ENCODE measurements around the gene OCRL. TPM values are rescaled to one million over a fixed set of nuclear protein-coding genes. Genes with fewer than 3 reads are reported as not detected.

The OCRL gene
- total RNA-seq, 1 experiment from 2014 or later: 18.4 TPM

DNA sequence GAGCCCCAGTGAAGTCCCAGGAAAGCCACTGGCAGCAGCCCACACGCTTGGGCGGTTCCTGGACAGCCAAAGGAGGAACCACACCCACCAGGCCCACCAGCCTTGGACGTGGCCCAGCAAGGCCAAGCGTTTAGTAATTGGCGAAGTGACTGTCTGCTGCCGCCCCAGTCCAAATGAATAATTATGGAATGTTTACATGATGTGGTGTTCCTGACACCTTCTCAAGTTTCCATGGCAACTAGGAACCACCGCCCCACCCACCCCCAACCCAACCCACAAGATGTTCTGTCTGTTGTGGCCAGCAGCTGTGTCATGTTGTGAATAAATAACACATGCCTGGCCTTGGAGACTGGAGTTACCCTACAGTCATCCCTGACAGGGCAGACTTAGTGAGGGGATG, 92.4 kb downstream of the OCRL start:
- peak; percentile 22 for DNase-seq (ENCODE audit: low read depth)

GRCh38 chrX:129634541-129634940, 94.5 kb downstream of the OCRL start:
- no peak for DNase-seq (ENCODE audit: low read depth)

GRCh38 chrX:129636175-129636681, 96.2 kb downstream of the OCRL start:
- no peak for DNase-seq (ENCODE audit: low read depth)

- DNase-seq (ENCODE audit: low read depth): peak; percentile 52
Measured at GRCh38 chrX:129637217-129638109, 97.4 kb downstream of the OCRL start.

DNA sequence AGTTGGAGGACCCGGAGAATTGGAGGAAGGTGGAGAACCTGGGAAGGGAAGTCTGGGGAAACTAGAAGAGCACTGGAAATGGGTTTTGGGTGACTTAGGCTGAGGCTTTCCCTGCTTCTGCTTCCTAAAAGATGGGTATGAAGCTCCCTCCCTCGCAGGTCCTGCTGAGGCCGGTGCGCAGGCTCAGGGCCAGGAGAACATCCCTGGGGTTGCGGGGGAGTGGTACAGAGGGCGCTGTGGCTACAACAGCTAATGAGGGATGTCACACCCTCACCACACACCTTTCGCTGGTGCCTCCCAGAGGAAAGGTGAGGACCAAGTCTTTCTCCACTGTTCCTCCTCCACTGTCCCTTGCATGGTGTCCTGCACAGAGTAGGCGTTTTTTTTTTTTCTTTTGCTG, 98.9 kb downstream of the OCRL start:
- no peak for DNase-seq (ENCODE audit: low read depth)

- DNase-seq (ENCODE audit: low read depth): no peak
Measured at GRCh38 chrX:129640737-129641136, 100.7 kb downstream of the OCRL start.

DNA sequence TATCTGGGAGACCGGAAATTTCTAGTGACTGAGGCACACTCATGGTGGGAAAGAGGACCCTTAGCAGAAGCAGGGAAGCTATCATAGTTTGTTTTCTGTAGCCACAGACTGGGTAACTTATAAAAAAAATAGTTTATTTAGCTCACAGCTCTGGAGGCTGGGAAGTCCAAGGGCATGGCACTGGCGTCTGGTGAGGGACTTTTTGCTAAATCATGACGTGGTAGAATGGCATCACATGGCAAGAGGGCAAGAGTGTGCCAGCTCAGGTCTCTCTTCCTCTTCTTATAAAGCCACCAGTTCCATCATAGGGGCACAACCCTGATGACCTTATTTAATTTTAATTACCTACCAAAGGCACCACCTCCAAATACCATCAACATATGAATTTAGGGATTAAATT, 101.4 kb downstream of the OCRL start:
- no peak for DNase-seq (ENCODE audit: low read depth)

- peak; percentile 68 for DNase-seq (ENCODE audit: low read depth)
Measured at GRCh38 chrX:129641941-129642340, 101.9 kb downstream of the OCRL start.

Other genes with a start within 250 kb of the OCRL start
- gene SMARCA1, start 16.8 kb upstream of the OCRL start, total RNA-seq (2014; rRNA removed): 38.0 and 42.6 TPM in 2 replicates
- 6.7 and 7.3 TPM in 2 replicates for gene APLN, start 114.7 kb downstream of the OCRL start, total RNA-seq (2014; rRNA removed)
- gene XPNPEP2, start 198.7 kb downstream of the OCRL start, total RNA-seq (2014; rRNA removed): not detected in 2 replicates
- not detected in 2 replicates for gene SASH3, start 239.7 kb downstream of the OCRL start, total RNA-seq (2014; rRNA removed)

Measured in LHCN-M2 (cell line).